ENCODE data around the gene GYPA.
"Not testable (repeated sequence)": the region's sequence is repeated elsewhere in the genome, so short reads cannot be mapped to it uniquely, and the experiment has no call there.

GRCh38 chr4:144139991-144140390 is 527 bp downstream of the GYPA start:
- TF ChIP-seq PAX5 (IDR thresholded peaks at IDR 0.05; ENCODE audit: insufficient read depth, low read length, severe bottlenecking); POLR2A (IDR thresholded peaks at IDR 0.05; ENCODE audit: low read depth, low read length); TAF1 (IDR thresholded peaks at IDR 0.05; ENCODE audit: low read depth, low read length); POLR2AphosphoS5 (IDR thresholded peaks at IDR 0.05; ENCODE audit: low read depth, low read length): not testable (repeated sequence)

Data from GM12891 (cell line).